GM18909 (cell line): ENCODE data around the gene LIPN.

Experiments
- ATAC-seq: cut with Tn5 transposase; IDR thresholded peaks from one replicate; pipeline ENCODE4 v1.9.1; 2021; ENCODE audit warnings: mild to moderate bottlenecking; ENCODE audit not compliant: unreplicated experiment, poor library complexity

LIPN gene

DNA sequence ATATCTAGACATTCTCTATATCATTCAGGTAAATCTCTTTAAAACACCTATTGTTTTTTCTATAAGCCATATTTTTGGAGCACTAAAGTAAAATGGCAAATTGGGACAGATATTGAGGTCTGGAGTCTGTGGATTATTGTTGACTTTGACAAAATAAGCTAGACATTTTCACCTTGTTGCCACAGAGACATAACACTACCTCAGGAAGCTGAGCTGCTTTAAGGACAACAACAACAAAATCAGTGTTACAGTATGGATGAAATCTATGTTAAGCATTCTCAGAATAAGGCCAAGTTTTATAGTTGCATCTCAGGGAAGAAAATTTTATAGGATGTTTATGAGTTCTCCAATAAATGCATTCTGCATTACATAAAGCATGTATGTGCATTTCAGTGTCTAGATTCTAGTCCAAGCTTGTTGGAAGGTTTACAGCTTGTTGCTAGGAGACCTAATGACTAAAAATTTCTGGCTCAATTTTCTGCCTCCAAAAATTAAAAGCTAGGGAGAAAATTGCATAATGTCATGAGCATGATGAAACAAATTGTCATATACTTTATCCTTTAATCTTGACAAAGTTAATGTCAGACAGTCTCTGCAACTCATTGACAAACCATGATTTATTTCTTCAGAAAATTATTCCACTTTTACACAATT is 61.1 kb downstream of the LIPN start:
- no peak for ATAC-seq

- ATAC-seq = no peak
Measured at GRCh38 chr10:88826388-88826787, 66.6 kb downstream of the LIPN start.

DNA sequence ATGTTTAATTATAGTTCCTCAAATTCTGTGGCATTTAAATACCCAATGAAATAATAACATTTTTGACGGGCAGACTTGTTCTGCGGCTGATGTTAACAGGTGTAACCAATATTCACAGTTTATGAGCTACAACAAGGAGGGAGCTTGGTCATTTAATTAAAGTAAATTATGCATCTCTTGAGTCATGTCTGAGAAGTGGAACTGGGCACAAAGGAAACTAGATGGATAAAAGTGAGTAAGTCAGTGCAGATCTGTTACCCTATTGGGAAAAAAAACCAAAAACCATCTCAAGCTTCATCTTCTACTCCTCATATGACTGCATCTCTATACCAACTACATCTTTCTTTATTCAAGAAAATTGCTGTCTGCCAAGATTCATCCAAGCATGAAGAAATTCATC is 67.9 kb downstream of the LIPN start:
- ATAC-seq = no peak

DNA sequence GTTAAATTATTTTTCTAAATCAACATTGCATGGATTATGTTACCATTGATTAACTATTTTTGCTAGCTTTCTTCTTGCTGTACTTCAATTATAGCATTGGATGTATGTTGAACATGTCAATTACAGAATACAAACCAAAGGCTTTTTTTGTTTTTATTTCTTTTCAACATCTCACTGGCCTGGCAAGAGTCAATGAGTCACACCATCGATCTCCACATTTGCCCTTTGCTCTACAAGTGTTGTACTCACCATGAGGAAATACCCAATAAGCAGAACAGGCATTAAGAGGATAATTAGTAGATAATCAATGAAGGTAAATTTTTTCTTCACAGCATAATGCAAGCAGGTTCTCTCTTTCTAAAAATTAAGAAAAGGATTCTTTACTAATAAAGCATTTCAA is 68.5 kb downstream of the LIPN start:
- ATAC-seq = no peak
